Effector memory CD8-positive, alpha-beta T cell (primary cell): ENCODE data around the gene FAF2.
A peak's percentile ranks its signal among the peaks of the same experiment; 100 is the strongest.
"Not testable (repeated sequence)": the region's sequence is repeated elsewhere in the genome, so short reads cannot be mapped to it uniquely, and the experiment has no call there.

ENCODE experiments used
- ATAC-seq: fragments of 150-1000 bp; cut with Tn5 transposase; replicated peaks from 2 replicates; pipeline ENCODE4 v1.10.0; 2021; ENCODE audit warnings: mild to moderate bottlenecking, moderate library complexity
- DNase-seq, 3 experiments: peaks; one replicate each; pipeline ENCODE4 v3.0.0; 2021
- H3K27ac Mint-ChIP-seq, 2 donors: one replicate each; pipeline ENCODE4 v1.8.0; 2022; ENCODE audit warnings: mild to moderate bottlenecking in 2 of 2, mixed read lengths in 2 of 2, moderate library complexity in 2 of 2
- H3K27me3 Mint-ChIP-seq, 2 donors: one replicate each; pipeline ENCODE4 v1.8.0; 2022; ENCODE audit warnings: mixed read lengths in 2 of 2
- H3K36me3 Mint-ChIP-seq: one replicate; pipeline ENCODE4 v1.8.0; 2022; ENCODE audit warnings: mild to moderate bottlenecking, moderate library complexity, mixed read lengths; ENCODE audit not compliant: insufficient read depth
- H3K4me1 Mint-ChIP-seq, 2 donors: one replicate each; pipeline ENCODE4 v1.8.0; 2022; ENCODE audit warnings: low read depth in 2 of 2, mixed read lengths in 2 of 2
- H3K4me3 Mint-ChIP-seq, 2 donors: one replicate each; pipeline ENCODE4 v1.8.0; 2022; ENCODE audit warnings: mild to moderate bottlenecking in 2 of 2, mixed read lengths in 2 of 2, moderate library complexity in 2 of 2
- H3K9me3 Mint-ChIP-seq, 2 donors: one replicate each; pipeline ENCODE4 v1.8.0; 2022; ENCODE audit warnings: mixed read lengths in 2 of 2

Gene FAF2

GRCh38 chr5:176485176-176485575 lies 37.0 kb downstream of the FAF2 start:
- no peaks in the 10 kb centered on the region for H3K9me3 Mint-ChIP-seq

GRCh38 chr5:176486189-176486757 lies 38.1 kb downstream of the FAF2 start:
- Mint-ChIP-seq H3K27me3 (no peaks in the 10 kb centered on the region), H3K4me1 (peaks cover 16 to 37% of the 10 kb centered on the region in 2 donors), H3K9me3 (no peaks in the 10 kb centered on the region), H3K27ac (no peak overlapping the region), H3K36me3 (peaks cover 21% of the 10 kb centered on the region), H3K4me3 (no peak overlapping the region)
- ATAC-seq: no peak
- no peak for DNase-seq

More at GRCh38 chr5:176485176-176485575, 37.0 kb downstream of the FAF2 start:
- H3K27me3 Mint-ChIP-seq: no peaks in the 10 kb centered on the region
- peaks cover 21% of the 10 kb centered on the region for H3K36me3 Mint-ChIP-seq
- ATAC-seq: no peak
- peak overlapping the region in 1 of 2 donors; percentile 4 for H3K27ac Mint-ChIP-seq
- H3K4me1 Mint-ChIP-seq: peaks cover 16 to 37% of the 10 kb centered on the region in 2 donors
- no peak for DNase-seq
- no peak overlapping the region for H3K4me3 Mint-ChIP-seq

DNA sequence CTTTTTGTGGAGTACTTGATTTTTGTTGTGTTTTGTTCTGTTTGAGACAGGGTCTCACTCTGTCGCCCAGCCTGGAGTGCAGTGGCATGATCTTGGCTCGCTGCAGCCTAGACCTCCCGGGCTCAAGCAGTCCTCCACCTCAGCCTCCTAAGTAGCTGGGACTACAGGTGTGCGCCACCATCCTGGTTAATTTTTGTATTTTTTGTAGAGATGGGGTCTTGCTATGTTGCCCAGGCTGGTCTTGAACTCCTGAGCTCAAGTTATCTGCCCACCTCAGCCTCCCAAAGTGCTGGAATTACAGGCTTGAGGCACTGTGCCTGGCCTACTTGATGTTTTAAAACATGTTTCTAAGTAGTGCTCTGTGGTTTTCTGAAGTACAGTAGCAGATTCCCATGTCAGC lies 39.0 kb downstream of the FAF2 start:
- H3K9me3 Mint-ChIP-seq, DNase-seq, ATAC-seq, H3K4me3 Mint-ChIP-seq, H3K27me3 Mint-ChIP-seq: not testable (repeated sequence)
- H3K27ac Mint-ChIP-seq: peak overlapping the region; percentile 26 to 45
- peaks cover 16 to 37% of the 10 kb centered on the region in 2 donors for H3K4me1 Mint-ChIP-seq
- H3K36me3 Mint-ChIP-seq: peaks cover 18% of the 10 kb centered on the region

GRCh38 chr5:176489077-176489476 lies 40.9 kb downstream of the FAF2 start:
- peaks cover 19% of the 10 kb centered on the region for H3K36me3 Mint-ChIP-seq
- peak overlapping the region; percentile 40 for H3K4me3 Mint-ChIP-seq
- DNase-seq: no peak
- no peaks in the 10 kb centered on the region for H3K27me3 Mint-ChIP-seq
- H3K4me1 Mint-ChIP-seq: peaks cover 11 to 32% of the 10 kb centered on the region in 2 donors
- no peaks in the 10 kb centered on the region for H3K9me3 Mint-ChIP-seq
- ATAC-seq: no peak
- H3K27ac Mint-ChIP-seq: peak overlapping the region; percentile 89 to 91

- Mint-ChIP-seq H3K4me3 (no peak overlapping the region), H3K4me1 (peaks cover 10 to 27% of the 10 kb centered on the region in 2 donors), H3K27me3 (no peaks in the 10 kb centered on the region), H3K9me3 (no peaks in the 10 kb centered on the region), H3K27ac (no peak overlapping the region), H3K36me3 (peaks cover 24% of the 10 kb centered on the region)
- DNase-seq (no peak), ATAC-seq (no peak)
Observed at GRCh38 chr5:176490301-176490700, 42.1 kb downstream of the FAF2 start.

DNA sequence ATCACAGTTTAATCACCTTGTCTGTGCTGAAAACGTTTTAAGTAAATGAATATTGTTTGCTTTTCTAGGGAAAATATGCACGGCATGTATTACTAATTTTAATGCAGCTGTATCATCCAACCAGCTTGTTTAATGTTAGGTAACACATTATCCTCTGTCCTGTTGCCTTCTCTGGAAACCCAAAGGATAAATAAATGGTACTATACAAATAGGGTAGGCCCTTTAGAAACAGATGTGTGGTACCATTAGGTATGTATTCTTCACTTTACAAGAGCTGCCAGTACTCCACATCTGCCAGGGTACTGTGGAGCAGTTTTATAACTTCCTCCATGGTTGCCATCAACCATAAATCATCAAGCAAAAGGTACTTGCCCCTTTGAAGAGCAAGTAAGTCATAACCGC lies 42.9 kb downstream of the FAF2 start:
- Mint-ChIP-seq H3K4me3 (no peak overlapping the region), H3K27ac (no peak overlapping the region), H3K4me1 (peaks cover 10 to 27% of the 10 kb centered on the region in 2 donors), H3K9me3 (no peaks in the 10 kb centered on the region), H3K36me3 (peaks cover 32% of the 10 kb centered on the region), H3K27me3 (no peaks in the 10 kb centered on the region)
- ATAC-seq (no peak), DNase-seq (no peak)

DNA sequence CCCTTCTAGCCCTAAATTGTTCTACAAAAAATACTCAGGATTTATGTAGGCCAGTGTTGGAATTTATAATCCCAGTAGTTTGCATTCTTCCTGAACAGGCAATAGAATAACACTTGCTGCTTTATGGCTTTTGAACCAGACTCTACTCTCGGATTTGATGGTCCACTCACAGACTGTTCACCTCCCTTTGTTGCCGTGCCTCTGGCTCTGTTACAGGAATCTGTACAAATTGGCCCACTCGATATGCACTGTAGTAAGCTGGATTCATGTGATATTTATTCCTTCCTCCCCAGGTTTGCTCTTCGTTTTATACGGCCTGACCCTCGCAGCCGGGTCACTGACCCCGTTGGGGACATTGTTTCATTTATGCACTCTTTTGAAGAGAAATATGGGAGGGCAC lies 43.7 kb downstream of the FAF2 start:
- no peaks in the 10 kb centered on the region for H3K27me3 Mint-ChIP-seq
- no peak overlapping the region for H3K4me3 Mint-ChIP-seq
- DNase-seq (no peak), ATAC-seq (no peak)
- H3K4me1 Mint-ChIP-seq: peaks cover 10 to 22% of the 10 kb centered on the region in 2 donors
- H3K9me3 Mint-ChIP-seq: no peaks in the 10 kb centered on the region
- H3K27ac Mint-ChIP-seq: no peak overlapping the region
- H3K36me3 Mint-ChIP-seq: peaks cover 39% of the 10 kb centered on the region

DNA sequence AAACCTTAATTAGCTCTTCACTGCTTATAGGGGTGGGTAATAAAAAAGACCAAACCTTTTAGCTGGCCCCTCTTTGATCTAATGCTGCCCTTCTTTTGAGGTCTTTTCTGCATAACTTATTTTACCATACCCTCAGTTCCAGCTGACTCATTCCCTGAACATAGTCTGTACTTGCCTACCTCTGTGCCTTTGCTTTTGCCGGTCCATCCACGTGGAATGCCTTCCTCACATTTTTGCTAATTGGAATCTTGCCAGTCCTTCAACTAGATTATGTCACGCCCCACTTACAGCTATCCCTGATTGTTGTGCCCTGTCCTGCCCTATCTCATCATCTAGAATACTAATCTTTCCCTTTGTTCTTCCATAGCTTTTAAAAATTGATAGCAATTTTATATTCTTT lies 44.2 kb downstream of the FAF2 start:
- Mint-ChIP-seq H3K27ac (peak overlapping the region in 1 of 2 donors; percentile 6), H3K4me1 (peaks cover 10 to 17% of the 10 kb centered on the region in 2 donors), H3K9me3 (no peaks in the 10 kb centered on the region), H3K4me3 (no peak overlapping the region), H3K36me3 (peaks cover 44% of the 10 kb centered on the region), H3K27me3 (no peaks in the 10 kb centered on the region)
- DNase-seq (no peak), ATAC-seq (no peak)

GRCh38 chr5:176497852-176498251 lies 49.7 kb downstream of the FAF2 start:
- ATAC-seq: no peak

GRCh38 chr5:176499273-176499672 lies 51.1 kb downstream of the FAF2 start:
- no peak overlapping the region for H3K4me3 Mint-ChIP-seq

More at GRCh38 chr5:176497852-176498251, 49.7 kb downstream of the FAF2 start:
- no peak overlapping the region for H3K4me3 Mint-ChIP-seq
- H3K27me3 Mint-ChIP-seq: no peaks in the 10 kb centered on the region
- no peak for DNase-seq
- peaks cover 0 to 3% of the 10 kb centered on the region in 2 donors for H3K4me1 Mint-ChIP-seq
- peaks cover 81% of the 10 kb centered on the region for H3K36me3 Mint-ChIP-seq
- H3K27ac Mint-ChIP-seq: peak overlapping the region in 1 of 2 donors; percentile 19
- H3K9me3 Mint-ChIP-seq: no peaks in the 10 kb centered on the region

DNA sequence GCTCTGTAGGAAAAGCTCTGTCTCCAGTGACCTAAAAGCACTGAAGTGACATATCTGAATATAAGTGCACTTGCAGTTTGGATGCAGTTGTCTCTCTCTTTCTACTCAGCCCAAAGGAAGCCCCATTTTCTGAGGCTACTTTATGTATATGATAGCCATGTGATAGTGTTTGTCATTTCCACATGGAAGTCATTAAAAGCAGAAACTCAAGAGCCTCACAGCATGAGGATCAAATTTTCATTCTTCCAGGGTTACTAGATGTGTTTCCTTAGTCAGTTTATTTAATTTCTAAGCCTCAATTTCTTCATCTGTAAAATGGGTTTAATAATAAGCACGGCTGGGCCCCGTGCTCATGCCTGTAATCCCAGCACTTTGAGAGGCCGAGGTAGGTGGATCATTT lies 52.3 kb downstream of the FAF2 start:
- Mint-ChIP-seq H3K27ac (peak overlapping the region in 1 of 2 donors; percentile 25), H3K4me1 (no peaks in the 10 kb centered on the region), H3K9me3 (no peaks in the 10 kb centered on the region), H3K27me3 (no peaks in the 10 kb centered on the region), H3K4me3 (no peak overlapping the region), H3K36me3 (peaks cover 88% of the 10 kb centered on the region)
- DNase-seq (no peak), ATAC-seq (no peak)

More at GRCh38 chr5:176499273-176499672, 51.1 kb downstream of the FAF2 start:
- Mint-ChIP-seq H3K27me3 (no peaks in the 10 kb centered on the region), H3K27ac (no peak overlapping the region), H3K36me3 (peaks cover 88% of the 10 kb centered on the region), H3K9me3 (no peaks in the 10 kb centered on the region), H3K4me1 (no peaks in the 10 kb centered on the region)
- ATAC-seq (no peak), DNase-seq (no peak)

GRCh38 chr5:176501333-176501732 lies 53.1 kb downstream of the FAF2 start:
- Mint-ChIP-seq H3K27ac (peak overlapping the region in 1 of 2 donors; percentile 13), H3K4me3 (no peak overlapping the region), H3K36me3 (peaks cover 88% of the 10 kb centered on the region)

GRCh38 chr5:176503496-176503895 lies 55.3 kb downstream of the FAF2 start:
- DNase-seq: no peak
- H3K9me3 Mint-ChIP-seq: no peaks in the 10 kb centered on the region
- ATAC-seq: no peak
- H3K4me1 Mint-ChIP-seq: peaks cover 0 to 2% of the 10 kb centered on the region in 2 donors
- no peaks in the 10 kb centered on the region for H3K27me3 Mint-ChIP-seq
- no peak overlapping the region for H3K4me3 Mint-ChIP-seq
- H3K36me3 Mint-ChIP-seq: peaks cover 80% of the 10 kb centered on the region
- H3K27ac Mint-ChIP-seq: no peak overlapping the region

More at GRCh38 chr5:176501333-176501732, 53.1 kb downstream of the FAF2 start:
- Mint-ChIP-seq H3K4me1 (no peaks in the 10 kb centered on the region), H3K9me3 (no peaks in the 10 kb centered on the region), H3K27me3 (no peaks in the 10 kb centered on the region)
- ATAC-seq (no peak), DNase-seq (no peak)

DNA sequence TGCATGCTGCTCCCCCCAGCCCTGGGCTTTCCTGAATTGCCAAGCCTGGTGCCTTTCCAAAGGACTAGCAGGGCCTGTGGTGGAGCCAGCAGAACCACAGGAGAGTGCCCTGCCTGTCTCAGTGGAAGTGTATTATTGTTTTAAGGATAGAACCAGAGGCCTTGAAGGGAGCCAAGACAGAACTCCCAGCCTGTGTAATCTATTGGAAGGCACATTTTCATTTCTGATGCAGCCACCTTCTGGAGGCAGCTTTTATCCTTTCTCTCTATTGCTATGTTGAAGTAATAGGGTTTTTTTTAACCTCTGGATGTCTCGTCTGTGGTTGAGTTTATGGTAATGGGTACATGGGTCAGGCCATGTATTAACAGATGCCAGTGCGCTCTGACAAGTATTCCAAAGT lies 59.7 kb downstream of the FAF2 start:
- Mint-ChIP-seq H3K9me3 (no peaks in the 10 kb centered on the region), H3K36me3 (peaks cover 46% of the 10 kb centered on the region), H3K4me3 (no peak overlapping the region), H3K4me1 (peaks cover 0 to 2% of the 10 kb centered on the region in 2 donors), H3K27me3 (no peaks in the 10 kb centered on the region), H3K27ac (peak overlapping the region in 1 of 2 donors; percentile 92)
- ATAC-seq (no peak), DNase-seq (no peak)
